ENCODE results near the gene DOLK.
"Not testable (repeated sequence)": the region's sequence is repeated elsewhere in the genome, so short reads cannot be mapped to it uniquely, and the experiment has no call there.

The DOLK gene

DNA sequence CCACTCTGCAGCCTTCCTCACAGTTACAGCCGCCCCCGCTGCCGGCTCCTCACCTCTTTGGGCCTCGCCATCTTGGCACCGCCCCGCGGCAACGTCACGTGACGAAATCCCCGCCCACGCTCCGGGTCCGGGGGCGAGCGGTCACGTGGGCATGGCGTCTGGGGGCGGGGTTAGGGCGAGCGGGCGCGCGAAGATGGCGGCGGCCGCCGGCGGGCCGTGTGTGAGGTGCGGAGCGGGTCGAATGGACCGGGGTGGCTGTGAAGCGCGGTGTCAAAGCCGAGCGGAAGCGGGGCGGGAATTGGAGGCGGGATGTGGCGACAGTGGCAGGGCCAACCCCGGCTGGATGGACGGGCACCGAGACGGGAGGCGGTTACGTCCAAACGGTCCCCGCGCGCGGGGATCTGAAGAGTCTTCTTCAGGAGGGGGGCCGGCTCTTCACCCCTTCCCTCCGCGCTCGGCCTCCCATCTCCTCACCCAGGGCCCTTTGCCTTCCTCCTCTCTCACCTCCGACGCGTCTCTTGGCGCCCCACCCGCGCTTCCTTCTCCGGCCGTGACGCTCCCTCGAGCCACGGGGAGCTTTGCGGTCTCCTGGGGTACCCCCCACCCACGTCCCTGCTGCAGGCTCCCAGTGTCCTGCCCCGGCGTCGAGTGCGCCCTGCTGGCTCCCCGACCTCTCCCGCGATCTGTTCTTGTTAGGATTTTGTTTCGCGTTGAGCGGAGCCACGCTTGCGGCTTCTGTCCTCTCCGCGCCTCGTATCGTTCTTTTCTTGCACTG, at the start of gene DOLK, which contains the start of gene NUP188:
Gene DOLK (minus strand): TSS at position 77 of the 775 bp plus-strand sequence. CDS start 300 bp downstream, outside the sequence.
Gene NUP188 (plus strand): TSS at position 173 of the 775 bp plus-strand sequence. CDS start 21 bp downstream, at position 194.
- peak; percentile 93 to 100 (median 98) for DNase-seq (ENCODE audit: low read depth in 3 of 3, low spot score in 1 of 3)

DNA sequence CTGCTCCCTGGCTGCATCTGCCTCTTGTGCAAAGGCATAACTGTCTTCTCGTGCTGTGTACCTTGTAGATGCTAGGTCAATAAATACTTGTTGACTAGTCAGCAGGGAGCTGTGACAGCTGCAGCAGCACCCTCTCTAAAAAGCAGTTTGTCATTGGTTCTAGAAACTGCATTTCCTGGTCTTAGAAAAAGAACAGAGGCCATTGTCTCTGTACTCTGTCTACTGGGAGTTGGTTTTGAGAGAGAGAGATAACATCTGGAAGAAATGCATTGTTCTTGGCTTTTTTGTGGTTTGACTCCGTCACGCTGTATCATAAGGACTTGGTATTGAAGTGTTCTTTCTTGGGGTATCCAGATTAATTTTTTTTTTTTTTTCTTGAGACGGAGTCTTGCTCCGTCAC, 48.4 kb upstream of the DOLK start:
- no peak for DNase-seq (ENCODE audit: low read depth in 3 of 3, low spot score in 1 of 3)

DNA sequence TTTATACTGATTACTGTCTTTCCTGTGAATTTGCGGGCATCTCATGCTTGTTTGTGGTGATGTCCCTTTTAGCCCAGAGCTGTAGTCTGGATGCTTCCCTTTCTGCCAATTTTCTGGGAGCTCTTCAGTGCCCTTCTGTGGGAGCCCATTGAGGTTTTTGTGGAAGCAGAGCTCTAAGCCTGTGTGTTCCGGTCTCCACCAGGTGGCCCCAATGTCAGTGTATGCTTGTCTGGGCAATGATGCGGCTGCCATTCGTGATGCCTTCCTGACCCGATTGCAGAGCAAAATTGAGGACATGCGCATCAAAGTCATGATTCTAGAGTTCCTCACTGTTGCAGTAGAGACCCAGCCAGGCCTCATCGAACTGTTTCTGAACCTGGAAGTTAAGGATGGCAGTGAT, 45.6 kb upstream of the DOLK start:
- DNase-seq (ENCODE audit: low read depth in 3 of 3, low spot score in 1 of 3), result no peak

DNA sequence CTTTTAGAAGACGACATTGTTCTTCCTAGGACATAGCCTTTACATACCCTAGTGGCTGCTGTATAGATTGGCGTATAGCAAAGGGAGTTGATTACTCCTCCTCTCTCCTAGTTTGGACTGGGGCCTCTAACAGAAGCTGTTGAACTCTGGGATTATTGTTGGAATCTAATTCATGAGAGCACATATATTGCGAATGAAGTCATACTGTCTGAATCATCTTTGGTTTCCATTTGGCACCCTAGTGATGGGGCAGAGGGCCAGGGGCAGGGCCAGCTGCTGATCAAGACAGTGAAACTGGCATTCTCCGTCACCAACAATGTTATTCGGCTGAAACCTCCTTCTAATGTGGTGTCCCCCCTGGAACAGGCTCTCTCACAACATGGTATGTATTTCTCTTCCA, 40.4 kb upstream of the DOLK start:
- no peak for DNase-seq (ENCODE audit: low read depth in 3 of 3, low spot score in 1 of 3)

DNA sequence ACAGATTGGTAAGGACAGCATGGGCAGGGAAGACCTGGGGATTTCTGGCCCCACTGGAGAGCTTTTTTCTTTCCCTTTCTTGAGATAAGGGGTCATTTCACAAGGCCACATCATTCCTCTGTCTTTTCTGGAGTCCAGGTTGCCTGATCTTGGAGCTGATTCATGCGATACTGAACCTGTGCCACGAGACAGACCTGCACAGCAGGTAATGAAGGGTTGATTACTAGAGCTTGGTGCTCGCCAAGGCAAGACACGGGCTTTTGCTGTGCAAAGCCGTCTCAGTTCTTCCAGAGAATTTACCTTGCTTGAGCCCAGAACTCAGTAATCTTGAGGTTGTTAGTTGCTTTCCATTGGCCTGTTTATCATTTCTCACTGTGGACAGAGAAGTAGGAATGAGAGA, 39.3 kb upstream of the DOLK start:
- no peak for DNase-seq (ENCODE audit: low read depth in 3 of 3, low spot score in 1 of 3)

DNA sequence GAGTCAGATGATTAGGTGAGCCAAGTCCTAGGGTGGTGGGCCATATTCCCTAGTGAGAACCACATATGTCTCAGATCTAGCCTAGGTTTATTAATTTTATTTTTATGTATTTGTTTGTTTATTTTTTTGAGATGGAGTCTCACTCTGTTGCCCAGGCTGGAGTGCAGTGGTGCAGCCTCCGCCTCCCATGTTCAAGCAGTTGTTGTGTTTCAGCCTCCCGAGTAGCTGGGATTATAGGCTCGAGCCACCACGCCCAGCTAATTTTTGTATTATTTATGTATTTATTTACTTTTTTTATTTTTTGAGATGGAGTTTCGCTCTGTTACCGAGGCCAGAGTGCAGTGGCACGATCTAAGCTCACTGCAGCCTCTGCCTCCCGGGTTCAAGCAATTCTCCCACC, 36.1 kb upstream of the DOLK start:
- DNase-seq (ENCODE audit: low read depth in 3 of 3, low spot score in 1 of 3), result no peak

DNA sequence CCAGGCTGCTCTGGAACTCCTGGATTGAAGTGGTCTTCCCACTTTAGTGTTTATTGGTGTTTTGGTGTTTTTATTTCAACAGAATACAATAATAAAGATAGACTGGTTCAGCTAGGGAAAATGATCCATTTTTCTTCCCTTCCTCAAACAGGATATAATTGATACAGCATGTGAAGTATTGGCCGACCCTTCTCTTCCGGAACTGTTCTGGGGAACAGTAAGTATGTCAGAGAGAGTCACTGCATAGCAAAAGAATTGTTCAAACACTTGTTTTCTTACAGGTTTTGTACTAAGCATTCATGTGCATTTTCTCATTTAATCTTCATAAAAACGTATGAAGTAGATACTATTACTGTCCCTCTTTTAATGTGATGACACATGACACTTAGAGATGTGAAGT, 31.7 kb upstream of the DOLK start:
- DNase-seq (ENCODE audit: low read depth in 3 of 3, low spot score in 1 of 3), result no peak

DNA sequence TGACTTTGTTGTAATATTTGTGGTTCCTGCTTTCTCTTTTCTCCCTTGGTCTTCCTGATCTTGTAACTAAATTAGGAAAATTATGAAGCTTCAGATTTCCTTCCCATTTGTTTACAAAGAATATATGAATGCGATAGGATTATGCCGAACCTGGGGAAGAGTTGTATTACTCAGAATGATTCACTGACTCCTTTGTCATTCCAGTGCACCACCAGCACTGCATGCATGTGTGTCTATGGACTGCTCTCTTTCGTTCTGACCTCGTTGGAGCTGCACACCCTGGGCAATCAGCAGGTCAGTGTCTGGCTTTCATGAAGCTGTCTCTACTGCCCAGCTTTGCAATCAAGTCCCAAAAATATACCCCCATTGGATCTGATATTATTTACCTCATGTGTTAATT, 25.6 kb upstream of the DOLK start:
- no peak for DNase-seq (ENCODE audit: low read depth in 3 of 3, low spot score in 1 of 3)

DNA sequence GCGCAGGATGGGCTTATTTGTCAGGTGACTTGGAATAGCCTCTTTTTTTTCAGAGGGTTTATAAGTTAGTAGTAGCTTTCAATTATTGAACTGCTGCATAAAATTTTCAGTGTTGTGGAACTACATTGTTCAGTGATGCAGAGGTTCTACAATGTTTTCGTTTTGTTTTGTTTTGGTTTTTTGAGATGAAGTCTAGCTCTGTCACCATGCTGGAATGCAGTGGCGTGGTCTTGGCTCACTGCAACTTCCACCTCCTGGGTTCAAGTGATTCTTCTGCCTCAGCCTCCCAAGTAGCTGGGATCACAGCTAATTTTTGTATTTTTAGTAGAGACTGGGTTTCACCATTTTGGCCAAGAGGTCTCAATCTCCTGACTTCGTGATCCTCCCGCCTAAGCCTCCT, 22.1 kb upstream of the DOLK start:
- no peak for DNase-seq (ENCODE audit: low read depth in 3 of 3, low spot score in 1 of 3)

DNA sequence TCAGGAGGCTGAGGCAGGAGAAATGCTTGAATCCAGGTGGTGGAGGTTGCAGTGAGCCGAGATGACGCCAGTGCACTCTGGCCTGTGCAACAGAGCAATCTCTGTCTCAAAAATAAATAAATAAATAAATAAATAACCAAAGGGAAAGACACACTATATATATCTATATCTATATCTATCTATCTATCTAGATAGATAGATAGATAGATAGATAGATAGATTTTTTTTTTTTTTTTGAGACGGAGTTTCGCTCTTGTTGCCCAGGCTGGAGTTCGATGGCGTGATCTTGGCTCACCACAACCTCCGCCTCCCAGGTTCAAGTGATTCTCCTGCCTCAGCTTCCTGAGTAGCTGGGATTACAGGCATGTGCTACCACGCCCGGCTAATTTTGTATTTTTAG, 14.0 kb upstream of the DOLK start:
- not testable (repeated sequence) for DNase-seq (ENCODE audit: low read depth in 3 of 3, low spot score in 1 of 3)

DNA sequence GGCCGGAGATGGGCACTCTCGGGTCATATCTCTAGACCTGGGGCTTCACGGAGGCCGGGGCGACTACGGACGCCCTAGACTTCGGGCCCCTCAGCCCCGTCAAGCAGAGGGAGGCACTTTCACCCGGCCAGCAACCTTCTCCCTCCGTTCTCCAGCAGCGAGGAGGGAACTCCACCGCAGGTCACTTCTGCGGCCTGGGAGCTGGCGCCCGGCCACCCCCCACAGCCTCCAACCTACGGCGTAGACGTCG, 201 bp downstream of the DOLK start:
- no peak for DNase-seq (ENCODE audit: low read depth in 3 of 3, low spot score in 1 of 3)

DNA sequence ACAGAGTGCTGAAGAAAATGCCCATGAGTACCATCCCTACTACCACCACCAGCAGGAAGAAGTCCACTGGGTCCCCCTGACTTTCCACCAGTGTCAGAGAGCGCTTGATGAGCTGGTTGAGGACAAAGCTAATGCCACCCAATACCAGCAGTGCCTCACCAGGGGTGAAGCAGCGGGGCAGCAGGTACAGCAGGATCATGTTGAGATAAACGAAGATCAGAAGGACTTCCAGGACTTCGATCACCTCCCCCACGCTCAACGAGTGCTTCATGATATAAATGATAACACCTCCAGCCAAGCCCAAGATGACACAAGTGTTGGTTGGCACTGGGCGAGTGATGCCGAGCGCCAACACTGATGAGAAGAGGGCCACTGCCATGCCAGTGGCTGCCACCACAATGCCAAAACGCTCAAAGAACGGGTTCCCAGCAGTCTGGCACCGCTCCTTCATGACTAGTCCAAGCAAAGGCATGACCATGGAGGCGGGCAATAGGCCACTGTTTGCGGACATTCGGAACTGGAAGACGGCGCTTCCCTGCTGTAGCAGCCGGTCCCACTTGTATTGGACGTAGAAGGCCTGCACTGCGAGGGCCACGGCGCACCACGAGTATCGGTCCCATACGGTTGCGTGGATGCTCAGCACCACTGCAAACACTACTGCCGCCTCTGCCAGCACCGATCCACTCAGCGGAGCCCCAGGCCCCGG, 679 bp downstream of the DOLK start:
- peak in 1 of 3 donors; percentile 24 for DNase-seq (ENCODE audit: low read depth in 3 of 3, low spot score in 1 of 3)

DNA sequence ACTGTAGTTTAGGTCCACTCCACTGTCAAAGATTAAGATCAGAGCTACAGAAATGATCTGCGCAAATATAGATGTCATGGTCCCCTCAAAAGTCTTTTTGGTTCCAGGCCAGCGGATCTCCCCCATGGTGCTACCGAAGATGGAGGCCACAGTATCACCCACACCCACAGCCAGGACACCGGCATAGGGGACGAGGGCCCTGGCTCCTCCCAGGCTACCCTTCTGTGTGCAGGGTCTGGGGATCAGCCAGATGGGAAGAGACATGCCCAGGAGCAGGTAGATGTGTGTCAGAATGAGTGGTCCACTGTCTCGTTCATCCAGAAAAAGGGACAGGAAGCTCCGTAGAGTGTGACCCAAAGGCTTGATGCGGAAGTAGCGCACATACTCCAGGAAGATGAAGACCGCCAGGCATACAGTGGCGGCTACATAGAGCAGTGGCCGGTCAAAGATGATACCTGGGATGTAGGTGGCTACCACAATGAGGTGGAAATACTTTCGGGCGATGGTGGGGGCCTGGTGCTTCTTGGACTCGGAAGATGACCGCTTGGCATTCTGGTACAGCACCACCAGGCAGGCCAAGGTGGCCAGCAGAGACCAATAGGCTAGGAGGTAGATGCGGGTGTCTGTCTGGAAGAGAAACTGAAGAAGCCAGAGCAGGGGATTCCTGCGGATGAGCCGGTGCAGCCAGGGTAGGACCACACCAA, 1.5 kb downstream of the DOLK start:
- no peak for DNase-seq (ENCODE audit: low read depth in 3 of 3, low spot score in 1 of 3)

DNA sequence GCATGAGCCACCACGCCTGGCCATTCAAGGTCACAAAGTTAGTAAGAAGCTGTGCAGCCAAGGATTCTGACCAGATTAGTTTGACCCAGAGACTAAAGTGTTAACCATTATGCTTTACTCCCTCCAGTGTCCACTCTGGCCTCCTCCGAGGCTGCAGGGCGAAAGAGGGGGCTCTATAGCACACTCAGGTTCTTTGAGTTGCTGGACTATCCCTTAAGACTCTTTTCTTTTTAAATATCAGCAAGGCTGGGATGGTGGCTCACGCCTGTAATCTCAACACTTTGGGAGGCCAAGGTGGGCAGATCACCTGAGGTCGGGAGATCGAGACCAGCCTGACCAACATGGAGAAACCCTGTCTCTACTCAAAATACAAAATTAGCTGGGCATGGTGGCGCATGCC, 2.4 kb downstream of the DOLK start:
- DNase-seq (ENCODE audit: low read depth in 3 of 3, low spot score in 1 of 3), result not testable (repeated sequence)

DNA sequence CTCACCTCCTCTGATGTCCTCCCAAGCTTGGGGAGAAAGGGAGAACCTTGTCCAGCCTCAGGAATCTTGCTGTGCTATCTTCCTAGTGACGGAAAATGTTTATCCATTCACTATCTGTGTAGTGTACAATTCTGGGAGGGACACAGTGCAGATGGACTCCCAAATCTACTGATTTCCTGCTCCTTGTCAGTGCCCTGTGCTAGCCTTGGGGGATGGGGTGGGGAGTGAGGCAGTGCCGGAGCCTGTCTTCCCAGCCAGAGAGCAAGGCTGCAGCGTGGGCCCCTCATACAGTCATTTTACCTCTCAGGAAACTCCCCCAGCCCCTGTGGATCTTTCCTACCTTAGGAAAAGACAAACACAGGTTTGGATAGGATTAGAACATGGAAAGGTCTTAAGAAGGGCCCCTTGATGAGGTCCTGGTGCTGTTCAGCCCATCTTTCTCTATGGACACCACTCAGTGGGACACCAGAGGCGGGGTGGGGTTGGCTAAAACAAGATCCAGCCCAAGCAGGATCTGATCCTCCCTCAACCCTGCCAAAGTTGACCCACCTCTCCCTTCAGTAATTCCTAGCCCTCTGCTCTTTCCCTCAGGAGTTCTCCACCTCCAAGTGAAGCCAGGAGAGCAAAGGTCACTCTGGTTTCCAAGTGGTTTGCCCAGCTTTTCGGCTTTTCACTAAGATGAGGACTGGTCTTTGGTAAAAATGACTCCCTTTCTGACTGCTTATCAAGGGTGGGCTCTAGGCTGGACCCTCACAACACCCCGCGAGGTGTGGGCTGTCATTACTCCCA, 3.4 kb downstream of the DOLK start:
- DNase-seq (ENCODE audit: low read depth in 3 of 3, low spot score in 1 of 3), result no peak

DNA sequence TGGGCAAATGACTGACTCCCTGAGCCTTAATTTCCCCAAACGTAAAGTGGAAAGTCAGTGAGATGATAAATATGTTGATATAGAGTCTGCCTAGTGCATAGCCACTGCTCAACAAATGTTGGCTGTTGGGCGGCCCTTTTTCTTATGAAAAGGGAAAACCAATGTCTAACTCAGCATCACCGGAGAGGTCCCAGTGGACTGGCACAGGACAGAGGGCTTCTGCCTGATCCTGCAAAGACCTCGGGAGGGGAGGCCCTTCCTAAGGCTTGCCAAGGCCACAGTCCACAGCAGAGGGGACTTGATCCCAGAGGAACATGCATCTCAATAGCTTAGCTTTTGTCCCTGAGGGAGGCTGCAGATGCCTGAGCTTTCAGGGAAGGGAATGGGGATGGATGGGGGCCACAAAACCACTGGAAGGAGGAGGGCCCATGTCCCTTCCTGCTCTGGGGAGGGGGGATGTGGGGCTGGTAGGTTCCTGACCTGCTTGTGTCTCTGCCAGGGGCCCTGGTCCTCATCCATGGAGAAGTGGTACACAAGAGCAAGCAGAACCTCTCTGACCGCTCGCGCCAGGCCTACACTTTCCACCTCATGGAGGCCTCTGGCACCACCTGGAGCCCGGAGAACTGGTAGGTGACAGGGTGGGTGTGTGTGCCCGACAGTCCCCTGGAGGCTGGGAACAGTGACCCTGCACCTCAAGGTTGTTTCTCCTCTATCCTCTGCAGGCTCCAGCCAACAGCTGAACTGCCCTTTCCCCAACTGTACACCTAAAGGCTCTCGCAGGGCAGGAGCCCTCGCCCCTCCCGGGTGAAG, 6.3 kb downstream of the DOLK start:
- DNase-seq (ENCODE audit: low read depth in 3 of 3, low spot score in 1 of 3), result no peak

DNA sequence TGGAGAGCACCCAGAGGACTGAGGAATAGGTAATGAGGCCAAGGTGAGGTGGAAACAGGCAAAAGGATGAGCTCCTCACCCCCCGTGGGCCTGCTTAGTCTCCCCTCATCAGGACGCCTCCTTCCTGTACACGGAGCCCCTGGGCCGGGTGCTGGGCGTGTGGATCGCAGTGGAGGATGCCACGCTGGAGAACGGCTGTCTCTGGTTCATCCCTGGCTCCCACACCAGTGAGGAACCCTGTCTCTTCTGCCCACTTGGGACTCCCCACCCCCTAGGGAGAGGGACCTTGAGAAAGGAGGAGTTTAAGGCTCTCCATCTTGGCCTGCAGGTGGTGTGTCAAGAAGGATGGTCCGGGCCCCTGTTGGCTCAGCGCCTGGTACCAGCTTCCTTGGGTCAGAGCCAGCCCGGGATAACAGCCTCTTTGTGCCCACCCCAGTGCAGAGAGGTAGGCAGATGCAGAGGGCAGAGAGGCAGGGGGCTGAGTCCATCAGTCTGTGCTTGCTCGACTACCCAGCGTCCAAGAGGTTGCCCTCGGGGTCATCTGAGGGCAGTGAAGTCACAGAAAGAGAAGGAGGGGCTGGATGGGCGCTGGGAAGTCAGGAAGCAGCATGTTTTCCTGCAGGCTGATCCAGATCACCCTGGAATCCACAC, 7.0 kb downstream of the DOLK start:
- no peak for DNase-seq (ENCODE audit: low read depth in 3 of 3, low spot score in 1 of 3)

DNA sequence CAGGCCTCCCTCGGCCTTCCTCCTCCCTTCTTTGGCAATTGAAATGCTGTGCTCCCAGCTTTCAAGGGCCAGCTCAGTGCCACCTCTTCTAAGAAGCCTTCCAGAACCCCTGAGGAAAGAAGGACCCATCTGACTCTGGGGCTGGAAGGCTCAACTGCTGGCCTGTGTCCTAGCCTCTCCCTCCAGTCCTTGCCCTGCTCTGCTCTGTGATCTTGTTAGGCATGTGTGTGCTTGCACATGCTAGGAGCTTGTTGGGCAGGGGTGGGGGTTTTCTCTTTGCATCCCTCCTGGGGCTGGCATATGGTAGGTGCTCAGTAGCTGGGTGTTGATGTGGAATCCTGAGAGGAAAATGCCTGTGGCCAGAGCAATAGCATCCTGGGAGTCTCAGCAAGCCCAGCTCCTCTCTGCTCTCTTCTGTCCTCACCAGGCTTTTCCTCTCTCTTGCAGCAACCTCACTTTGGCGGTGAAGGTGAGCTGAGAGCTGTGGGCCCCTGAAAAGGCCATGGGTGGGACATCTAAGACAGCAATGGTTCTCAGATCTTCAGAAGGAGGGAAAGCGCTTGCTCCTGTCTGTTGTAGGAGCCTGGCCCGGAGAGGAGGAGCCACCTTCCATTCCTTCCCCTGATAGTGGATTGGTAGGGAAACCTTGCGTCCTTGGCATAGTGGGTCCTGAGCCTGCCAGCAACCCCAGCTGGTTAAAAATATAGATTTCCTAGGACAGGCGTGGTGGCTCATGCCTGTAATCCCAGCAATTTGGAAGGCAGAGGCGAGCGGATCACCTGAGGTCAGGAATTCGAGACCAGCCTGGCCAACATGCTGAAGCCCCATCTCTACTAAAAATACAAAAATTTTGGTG, 9.9 kb downstream of the DOLK start:
- no peak for DNase-seq (ENCODE audit: low read depth in 3 of 3, low spot score in 1 of 3)

DNA sequence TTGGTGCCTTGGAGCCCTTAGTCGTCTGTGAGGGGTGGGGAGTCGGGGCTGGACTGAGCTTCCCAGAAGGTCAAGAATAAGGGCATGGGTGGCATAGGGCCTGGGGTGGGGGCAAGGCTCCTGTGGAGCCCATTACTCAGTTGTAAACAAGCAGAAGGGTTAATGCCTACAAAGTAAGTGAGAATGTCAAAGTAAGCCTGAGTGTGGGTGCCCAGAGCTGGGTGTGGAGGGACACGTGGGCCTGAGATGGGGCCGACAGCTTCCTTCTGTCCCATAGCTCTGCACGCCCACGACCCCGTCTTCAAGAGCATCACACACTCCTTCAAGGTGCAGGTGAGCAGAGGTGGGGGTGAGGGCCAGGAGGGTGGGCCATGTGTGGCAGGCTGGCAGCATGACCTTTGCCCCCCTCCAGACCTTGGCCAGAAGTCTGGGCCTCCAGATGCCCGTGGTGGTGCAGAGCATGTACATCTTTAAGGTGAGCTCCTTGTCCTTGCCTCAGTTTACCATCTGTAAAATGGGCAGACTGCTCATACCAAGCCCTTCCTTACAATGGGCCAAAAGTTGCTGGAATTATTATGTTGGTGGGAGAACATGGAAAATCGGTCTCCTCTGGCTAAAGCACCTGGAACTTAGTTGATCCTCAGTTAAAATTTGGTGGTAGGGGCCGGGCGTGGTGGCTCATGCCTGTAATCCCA, 11.1 kb downstream of the DOLK start:
- DNase-seq (ENCODE audit: low read depth in 3 of 3, low spot score in 1 of 3), result no peak
